Measurements from ENCODE around the gene CDKAL1.
"Not testable (repeated sequence)": the region's sequence is repeated elsewhere in the genome, so short reads cannot be mapped to it uniquely, and the experiment has no call there.

CDKAL1 gene

GRCh38 chr6:20900389-20901160, 366.3 kb downstream of the CDKAL1 start:
- no peak for DNase-seq

GRCh38 chr6:20905377-20905776, 371.1 kb downstream of the CDKAL1 start:
- DNase-seq = no peak

- DNase-seq = no peak
These were observed 372.7 kb downstream of the CDKAL1 start for GRCh38 chr6:20906945-20907344.

GRCh38 chr6:20907486-20908071, 373.3 kb downstream of the CDKAL1 start:
- DNase-seq = no peak

- no peak for DNase-seq
These were observed 375.4 kb downstream of the CDKAL1 start for GRCh38 chr6:20909621-20910020.

- DNase-seq = no peak
These were observed 377.5 kb downstream of the CDKAL1 start for GRCh38 chr6:20911712-20912111.

GRCh38 chr6:20915156-20915555, 380.9 kb downstream of the CDKAL1 start:
- DNase-seq = no peak

GRCh38 chr6:20915626-20916025, 381.4 kb downstream of the CDKAL1 start:
- no peak for DNase-seq

- no peak for DNase-seq
These were observed 381.8 kb downstream of the CDKAL1 start for GRCh38 chr6:20916086-20916485.

GRCh38 chr6:20918868-20919267, 384.6 kb downstream of the CDKAL1 start:
- no peak for DNase-seq

GRCh38 chr6:20919677-20920385, 385.6 kb downstream of the CDKAL1 start:
- no peak for DNase-seq

- no peak for DNase-seq
These were observed 387.3 kb downstream of the CDKAL1 start for GRCh38 chr6:20921578-20921977.

GRCh38 chr6:20922743-20923142, 388.5 kb downstream of the CDKAL1 start:
- DNase-seq = no peak

- DNase-seq = not testable (repeated sequence)
These were observed 389.8 kb downstream of the CDKAL1 start for GRCh38 chr6:20924094-20924493.

- DNase-seq = no peak
These were observed 390.8 kb downstream of the CDKAL1 start for GRCh38 chr6:20924911-20925543.

GRCh38 chr6:20927130-20927860, 393.0 kb downstream of the CDKAL1 start:
- no peak for DNase-seq

- no peak for DNase-seq
These were observed 395.0 kb downstream of the CDKAL1 start for GRCh38 chr6:20929283-20929682.

- no peak for DNase-seq
These were observed 396.8 kb downstream of the CDKAL1 start for GRCh38 chr6:20931093-20931492.

- no peak for DNase-seq
These were observed 397.5 kb downstream of the CDKAL1 start for GRCh38 chr6:20931772-20932171.

- no peak for DNase-seq
These were observed 398.0 kb downstream of the CDKAL1 start for GRCh38 chr6:20932284-20932683.

GRCh38 chr6:20933057-20933788, 399.0 kb downstream of the CDKAL1 start:
- DNase-seq = no peak

- DNase-seq = no peak
These were observed 402.7 kb downstream of the CDKAL1 start for GRCh38 chr6:20936949-20937348.

Measured in bone marrow (tissue), 2 donors.